ENCODE data around the gene RGS7BP.

DNA sequence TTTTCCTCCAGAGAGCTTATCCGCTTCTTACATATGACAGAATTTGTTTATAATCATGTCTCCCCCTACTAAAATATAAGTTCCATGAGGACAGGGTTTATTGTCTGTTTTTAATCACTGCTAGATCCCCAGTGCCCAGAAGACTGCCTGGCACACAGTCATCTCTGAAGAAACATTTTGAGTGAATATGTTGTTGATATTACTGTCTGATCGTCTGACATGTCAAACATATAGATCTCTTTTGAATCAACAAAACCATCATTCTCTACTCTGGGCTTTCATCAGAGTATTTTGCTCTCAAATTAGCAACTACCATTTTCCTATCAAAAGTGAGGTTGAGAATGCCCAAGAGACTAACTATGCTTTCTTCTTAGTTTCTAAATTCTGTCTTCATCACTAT is 117.2 kb downstream of the RGS7BP start:
- TF ChIP-seq, protein P1, sequence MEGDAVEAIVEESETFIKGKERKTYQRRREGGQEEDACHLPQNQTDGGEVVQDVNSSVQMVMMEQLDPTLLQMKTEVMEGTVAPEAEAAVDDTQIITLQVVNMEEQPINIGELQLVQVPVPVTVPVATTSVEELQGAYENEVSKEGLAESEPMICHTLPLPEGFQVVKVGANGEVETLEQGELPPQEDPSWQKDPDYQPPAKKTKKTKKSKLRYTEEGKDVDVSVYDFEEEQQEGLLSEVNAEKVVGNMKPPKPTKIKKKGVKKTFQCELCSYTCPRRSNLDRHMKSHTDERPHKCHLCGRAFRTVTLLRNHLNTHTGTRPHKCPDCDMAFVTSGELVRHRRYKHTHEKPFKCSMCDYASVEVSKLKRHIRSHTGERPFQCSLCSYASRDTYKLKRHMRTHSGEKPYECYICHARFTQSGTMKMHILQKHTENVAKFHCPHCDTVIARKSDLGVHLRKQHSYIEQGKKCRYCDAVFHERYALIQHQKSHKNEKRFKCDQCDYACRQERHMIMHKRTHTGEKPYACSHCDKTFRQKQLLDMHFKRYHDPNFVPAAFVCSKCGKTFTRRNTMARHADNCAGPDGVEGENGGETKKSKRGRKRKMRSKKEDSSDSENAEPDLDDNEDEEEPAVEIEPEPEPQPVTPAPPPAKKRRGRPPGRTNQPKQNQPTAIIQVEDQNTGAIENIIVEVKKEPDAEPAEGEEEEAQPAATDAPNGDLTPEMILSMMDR (IDR thresholded peaks at IDR 0.05; ENCODE audit: insufficient read depth, low read length, poor library complexity, severe bottlenecking), result no peak
- no peak for TF ChIP-seq EZH2phosphoT487 (conservative IDR thresholded peaks at IDR 0.05; ENCODE audit: low read length)
